ENCODE results near the gene MAP3K6.

Gene MAP3K6

DNA sequence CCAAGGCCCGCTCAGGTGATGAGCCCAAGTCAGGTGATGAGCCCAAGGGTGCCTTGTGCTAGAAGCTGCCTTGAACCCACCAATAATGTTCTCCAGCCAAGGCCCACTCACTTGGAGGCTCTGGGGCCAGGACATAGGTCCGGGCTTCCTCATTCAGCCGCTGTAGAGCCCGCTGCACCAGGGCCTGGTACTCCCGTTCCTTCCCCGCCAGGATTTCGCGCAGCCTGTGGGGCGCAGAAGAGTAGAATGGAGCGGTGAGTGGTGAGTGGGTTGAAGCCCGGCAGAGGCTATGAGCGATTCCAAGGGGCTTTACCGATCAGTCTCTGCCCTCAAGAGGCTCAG lies 10.5 kb downstream of the MAP3K6 start:
- DNase-seq = no peak

DNA sequence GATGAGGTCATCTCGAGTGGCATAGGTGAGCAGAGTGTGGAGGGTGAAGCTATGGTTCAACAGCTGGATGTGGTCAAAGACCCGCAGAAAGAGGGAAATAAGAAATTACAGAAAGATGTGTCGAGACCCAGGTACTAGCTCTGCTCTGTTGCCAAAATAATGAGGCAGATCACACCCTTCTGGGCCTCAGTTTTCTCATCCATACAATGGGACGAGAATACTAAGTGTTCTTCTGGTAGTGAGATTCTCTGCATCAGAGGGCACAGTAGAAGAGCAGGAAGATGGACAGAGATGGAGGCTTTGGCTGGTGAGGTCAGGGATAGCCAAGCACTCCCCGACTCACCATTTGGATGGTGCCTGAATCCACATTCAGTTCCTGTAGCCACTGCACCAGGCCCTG lies 11.1 kb downstream of the MAP3K6 start:
- DNase-seq = no peak

DNA sequence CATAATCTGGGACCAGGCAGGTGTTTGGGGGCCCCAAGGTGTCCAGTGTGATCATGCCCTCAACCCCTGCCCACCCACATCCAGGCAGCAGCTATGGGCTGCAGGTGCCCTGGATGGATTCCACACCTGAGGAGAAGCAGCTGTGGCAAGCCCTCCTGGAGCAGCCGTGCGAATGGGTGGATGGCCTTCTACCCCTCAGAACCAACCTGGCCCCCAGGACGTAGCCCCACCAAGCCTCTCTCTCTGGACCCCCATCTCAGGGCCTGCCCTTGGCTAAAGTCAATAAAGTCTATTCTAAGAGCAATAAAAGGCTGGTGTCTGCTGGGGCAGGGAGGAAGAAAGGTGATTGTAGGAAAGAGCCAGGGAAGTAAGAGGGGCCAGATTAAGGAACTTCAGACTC lies 13.1 kb downstream of the MAP3K6 start:
- DNase-seq = no peak

DNA sequence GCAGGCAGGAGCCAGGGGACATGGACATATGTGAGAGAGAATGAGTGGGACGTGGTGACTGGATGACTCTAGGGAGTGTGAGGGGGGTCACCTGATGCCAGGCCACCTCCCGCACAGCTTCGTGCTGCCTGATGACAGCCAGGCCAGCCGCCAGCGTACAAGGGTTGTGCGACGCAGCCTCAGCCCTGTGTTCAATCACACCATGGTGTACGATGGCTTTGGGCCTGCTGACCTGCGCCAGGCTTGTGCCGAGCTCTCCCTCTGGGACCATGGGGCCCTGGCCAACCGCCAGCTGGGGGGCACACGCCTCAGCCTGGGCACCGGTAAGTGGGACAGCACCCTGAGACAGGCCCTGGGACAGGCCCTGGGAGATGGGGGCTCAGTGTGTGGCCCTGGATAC lies 13.6 kb downstream of the MAP3K6 start:
- DNase-seq = no peak

DNA sequence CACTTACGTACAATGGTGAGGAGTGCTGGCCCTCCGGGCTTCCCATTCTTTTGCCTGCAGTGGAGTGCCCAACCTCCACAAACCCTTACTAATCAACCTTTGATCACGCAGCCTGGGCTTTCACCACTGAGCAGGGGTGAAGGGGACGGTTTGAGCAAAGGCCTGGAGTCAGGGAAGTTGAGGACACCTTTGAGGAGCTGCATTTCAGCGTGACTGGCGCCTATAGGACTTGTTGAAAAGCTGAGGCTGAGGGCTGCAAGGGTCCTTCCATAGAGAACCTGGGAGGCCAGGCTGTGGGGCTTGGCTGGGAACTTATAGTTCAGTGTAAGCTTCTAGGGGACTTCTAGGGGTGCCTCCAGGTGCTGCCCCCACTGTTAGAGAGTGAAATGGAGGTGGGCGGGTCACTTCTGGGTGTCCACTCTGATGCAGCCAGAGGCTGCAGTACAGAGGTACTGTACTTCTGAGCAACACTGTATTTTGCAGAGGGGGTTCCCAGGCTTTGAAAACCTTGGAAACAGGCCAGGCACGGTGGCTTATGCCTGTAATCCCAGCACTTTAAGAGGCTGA lies 15.1 kb downstream of the MAP3K6 start:
- no peak for DNase-seq

DNA sequence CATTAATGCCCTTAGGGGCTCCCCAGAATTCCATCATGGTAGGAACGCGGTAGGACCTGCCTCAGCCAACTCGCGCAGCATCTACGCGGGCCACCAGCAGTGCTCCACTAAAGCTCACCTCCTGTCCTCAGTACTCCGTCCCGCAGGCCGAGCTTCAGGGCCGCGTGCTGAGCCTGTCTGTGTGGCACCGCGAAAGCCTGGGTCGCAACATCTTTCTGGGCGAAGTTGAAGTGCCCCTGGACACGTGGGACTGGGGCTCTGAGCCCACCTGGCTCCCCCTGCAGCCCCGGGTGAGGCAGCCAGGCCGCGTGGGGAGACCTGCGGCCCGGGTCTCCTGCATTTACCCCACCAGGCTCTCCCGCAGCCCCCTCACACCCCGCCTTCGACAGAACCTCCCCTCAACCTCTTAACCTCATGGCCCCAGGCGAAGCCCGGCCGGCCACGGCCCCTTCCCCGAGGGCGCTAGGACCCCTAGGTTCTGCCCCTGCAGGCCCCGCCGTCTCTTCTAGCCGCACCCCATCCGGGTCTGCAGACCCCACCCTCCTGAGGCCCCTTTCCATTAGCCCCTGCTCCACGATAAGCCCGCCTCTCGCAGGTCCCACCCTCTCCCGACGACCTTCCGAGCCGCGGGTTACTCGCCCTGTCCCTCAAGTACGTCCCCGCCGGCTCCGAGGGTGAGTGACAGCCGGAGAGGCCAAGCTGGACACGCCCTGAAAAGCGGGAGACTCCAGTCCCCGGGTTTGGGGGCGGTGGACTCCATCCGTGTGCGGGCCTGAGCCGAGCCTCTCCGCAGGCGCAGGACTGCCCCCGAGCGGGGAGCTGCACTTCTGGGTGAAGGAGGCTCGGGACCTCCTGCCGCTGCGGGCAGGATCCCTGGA lies 15.9 kb downstream of the MAP3K6 start:
- no peak for DNase-seq

DNA sequence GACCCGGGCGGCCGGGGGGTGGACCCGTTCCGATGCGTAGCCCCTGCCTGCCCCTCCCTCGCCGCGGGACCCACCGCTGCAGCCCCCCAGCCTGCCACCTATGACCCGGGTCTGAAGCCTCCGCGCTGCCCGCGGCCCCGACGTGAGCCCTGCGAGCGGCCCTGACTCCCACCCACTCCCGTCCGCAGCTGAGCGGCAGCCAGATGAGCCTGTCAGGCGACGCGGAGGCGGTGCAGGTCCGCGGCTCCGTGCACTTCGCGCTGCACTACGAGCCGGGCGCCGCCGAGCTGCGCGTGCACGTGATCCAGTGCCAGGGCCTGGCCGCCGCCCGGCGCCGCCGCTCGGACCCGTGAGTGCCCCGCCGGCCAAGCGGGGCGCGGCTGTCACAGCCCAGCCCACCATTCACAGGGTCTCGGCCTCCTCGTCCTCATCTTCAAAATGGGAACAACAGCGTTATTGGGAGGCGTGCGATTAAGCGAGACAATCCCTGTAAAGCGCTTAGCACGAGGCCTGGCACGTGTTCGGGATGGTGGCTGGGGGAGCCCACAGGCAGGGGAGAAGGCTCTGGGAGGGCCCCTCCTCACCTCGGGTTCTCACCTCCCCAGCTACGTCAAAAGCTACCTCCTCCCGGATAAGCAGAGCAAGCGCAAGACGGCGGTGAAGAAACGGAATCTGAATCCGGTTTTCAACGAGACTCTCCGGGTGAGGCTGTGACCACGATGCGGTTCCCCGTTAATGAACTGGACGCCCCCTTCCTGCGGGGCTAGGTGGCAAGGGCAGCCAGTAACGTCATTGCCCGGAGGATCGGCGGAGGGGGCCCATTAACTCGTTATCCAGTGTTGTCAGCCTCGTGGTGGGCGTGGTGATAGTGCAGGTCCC lies 16.7 kb downstream of the MAP3K6 start:
- DNase-seq = no peak

DNA sequence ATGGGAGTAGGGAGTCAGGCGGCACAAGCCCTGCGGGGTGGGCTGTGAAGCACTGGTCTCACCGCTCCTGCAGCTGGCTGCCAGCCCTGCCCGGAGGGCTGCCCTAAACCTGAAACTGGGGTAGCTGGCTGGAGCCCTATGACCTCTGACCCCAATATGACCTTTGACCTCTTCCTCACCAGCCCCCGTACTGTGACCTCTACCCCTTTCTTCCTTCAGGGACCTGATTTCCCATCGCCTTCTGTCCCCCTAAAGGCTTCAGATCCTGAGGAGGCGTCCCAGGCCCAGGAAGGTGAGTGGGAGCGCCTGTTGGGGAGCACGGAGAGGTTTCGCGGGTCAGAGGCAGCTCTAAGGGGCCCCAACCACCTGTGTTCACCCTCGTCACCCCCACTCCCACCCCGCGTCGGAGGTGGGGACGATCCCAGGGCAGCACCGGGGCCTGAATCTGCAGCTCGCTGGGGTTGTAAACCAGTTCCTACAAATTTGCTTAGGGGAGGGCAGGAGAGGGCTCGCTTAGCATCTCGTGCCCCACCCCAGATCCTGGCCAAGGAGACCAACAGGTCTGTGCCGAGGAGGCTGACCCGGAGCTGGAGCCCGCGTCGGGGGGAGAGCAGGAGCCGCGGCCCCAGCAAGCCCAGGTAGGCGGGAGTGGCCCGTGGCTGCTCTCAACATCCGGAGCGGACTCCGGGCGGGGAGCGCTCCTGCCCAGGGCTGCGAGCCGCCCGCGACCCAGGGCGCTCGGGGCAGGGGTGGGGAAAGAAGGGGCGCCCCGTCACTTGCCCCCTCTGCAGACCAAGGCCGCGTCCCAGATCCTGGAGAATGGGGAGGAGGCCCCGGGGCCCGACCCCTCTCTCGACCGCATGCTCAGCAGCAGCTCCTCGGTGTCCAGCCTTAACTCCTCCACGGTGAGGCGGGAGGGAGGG lies 17.6 kb downstream of the MAP3K6 start:
- DNase-seq = no peak

DNA sequence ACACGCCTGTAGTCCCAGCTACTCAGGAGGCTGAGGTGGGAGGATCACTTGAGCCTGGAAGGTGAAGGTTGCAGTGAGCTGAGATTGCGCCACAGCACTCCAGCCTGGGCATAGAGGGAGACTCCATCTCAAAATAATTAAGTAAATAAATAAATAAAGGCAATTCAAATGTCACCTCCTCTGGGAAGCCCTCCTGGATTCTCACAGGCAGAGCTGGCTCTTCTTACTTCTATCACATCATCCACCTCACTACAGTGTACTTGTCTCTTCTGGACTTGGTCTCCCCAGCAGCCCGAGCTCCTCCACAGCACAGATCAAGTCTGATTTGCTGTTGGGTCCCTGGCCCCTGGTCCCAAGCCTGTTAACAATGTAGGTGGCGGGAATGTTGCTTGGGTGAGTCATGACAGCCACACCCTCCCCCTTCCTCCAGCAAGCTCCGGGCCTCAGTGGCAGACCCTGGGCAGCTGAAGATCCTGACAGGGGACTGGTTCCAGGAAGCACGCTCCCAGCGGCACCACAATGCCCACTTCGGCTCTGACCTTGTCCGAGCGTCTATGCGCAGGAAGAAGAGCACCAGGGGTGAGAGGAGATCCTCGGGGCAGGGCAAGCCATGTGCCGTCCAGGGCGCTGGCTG lies 19.7 kb downstream of the MAP3K6 start:
- DNase-seq = no peak

DNA sequence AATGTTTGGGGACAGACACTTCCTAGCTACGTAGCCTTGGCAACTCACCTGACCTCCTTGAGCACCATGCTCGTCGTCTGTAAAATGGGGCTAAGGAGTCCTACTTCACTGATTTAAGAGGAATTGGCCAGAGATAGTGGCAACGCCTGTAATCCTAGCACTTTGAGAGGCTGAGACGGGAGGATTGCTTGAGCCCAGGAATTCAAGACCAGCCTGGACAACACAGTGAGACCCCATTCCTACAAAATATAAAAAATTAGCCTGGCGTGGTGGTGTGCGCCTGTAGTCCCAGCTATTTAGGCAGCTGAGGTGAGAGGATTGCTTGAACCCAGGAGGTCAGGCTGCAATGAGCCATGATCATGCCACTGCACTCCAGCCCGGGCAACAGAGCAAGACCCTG lies 20.4 kb downstream of the MAP3K6 start:
- no peak for DNase-seq

DNA sequence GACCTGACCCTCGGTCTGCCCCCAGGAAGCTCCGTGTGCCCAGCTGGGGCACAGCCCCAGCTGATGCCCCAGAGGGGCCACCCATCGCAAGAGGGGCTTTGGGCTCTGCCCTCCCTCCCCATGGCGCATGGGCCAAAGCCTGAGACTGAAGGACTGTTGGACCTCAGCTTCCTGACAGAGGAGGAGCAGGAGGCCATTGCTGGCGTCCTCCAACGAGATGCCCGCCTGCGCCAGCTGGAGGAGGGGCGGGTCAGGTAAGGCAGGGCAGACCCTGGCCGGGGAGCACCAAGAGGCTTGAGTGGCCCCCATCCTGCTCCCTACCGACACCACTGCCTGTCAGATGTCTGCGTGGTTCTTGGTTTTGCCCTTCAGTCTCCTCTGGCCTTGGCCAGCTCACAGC lies 21.5 kb downstream of the MAP3K6 start:
- no peak for DNase-seq

DNA sequence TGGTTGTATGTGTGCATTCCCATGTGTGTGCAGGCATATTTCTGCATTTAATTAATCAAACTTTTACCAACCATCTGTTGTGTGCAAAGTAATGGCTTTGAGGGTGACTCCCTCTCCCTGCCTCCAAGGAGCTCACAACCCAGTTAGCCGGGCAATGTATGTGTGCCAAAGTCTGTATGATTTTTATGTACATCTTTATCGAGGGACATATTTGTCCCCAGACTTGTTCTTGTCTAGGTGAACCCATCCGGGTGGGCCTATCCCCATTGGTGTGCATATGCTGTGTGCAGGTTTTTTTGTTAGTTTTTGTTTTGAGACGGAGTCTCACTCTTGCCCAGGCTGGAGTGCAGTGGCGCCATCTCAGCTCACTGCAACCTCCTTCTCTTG lies 23.1 kb downstream of the MAP3K6 start:
- no peak for DNase-seq

DNA sequence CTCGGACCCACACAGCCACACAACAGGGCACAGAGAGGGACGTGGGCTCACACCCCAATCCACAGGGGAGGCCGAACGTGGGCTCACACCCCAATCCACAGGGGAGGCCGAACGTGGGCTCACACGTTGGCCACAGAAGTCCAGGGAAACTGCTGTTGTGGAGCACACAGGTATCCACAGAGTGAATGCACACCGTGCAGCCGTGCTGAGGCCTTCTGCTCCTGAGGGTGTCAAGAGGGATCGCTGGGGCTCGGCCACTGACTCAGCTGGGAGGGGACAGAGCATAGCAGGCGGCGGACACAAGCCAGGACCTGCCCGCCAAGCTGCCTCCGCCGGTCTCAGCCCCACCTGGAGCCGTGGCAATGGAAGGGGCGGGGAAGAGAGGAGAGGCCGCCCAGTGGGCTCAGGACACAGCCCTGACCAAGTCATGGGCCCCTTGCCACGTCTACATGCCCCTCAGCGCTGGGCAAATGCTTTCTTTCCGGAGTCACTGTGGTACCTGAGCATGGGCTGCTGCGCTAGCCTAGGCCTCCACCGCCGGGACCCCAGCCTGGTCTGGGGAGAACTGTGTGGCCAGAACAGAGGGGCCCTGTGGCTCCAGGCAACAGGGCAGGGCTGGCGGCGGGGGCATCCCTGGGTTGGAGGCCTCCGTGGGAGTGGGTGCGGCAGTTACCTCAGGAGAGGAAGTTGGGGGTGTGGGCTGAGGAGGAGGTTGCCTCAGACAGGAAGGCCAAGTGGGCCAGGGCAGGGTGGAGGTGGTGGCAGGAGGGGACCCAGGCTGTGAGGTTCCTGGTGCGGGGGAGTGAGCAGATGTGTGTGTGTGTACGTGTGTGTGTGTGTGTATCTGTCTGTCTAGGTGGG lies 23.8 kb downstream of the MAP3K6 start:
- DNase-seq = peak; percentile 66

DNA sequence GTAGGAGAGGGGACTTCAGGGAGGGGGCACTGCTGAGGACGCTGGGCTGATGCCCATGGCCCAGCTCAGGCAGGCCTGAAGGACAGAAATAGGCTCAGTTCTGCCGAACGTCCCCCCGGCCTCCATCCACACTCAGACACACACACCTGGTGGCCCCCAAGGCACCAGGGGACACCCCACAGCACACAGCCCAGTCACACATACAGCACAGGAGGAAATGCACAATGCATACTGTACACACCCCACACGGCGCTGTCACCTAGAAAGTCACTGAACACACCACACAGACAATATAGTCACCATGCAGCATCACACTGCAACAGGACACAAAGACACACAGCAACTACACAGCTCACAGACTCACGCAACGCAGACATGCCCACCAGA lies 24.4 kb downstream of the MAP3K6 start:
- DNase-seq = peak; percentile 12

DNA sequence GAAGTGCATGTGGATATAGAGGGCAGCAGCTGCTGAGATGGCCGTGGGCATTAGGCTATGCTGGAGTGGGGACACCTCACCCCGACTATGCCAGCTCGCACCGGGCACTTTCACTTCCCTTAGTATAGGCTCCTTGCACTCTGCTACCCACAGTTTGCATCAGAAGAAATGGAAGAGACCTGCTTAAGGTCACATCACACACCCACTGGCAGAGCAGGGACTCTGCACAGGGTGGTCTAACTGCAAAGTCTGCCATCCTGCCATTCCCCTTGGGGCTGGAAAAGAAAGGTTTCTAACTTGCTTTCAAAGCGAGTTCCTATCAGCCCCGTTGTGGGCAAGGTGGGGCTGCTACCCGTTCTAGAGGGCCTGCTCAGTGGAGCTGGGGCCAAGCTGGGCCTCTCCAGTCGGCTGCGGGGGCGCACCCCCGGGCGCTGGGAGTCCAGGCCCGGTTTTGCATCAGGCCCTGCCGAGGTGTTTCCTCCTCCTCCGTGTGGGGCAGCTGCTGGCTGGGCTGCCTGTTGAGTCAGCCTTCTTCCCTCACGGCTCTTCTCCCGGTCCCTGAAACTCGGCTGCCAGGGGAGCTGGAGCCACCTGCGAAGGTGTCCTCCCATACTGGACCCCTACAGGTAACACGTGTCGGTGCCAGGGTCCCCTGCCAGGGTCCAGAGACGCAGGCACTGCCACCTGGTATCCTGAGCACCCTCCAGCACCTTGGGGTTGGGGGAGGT lies 25.1 kb downstream of the MAP3K6 start, which contains the start of gene SYTL1:
SYTL1 (plus strand) TSS at position 498 of the 728 bp plus-strand sequence. CDS start 3,313 bp downstream, outside the sequence.
- DNase-seq = peak; percentile 62

DNA sequence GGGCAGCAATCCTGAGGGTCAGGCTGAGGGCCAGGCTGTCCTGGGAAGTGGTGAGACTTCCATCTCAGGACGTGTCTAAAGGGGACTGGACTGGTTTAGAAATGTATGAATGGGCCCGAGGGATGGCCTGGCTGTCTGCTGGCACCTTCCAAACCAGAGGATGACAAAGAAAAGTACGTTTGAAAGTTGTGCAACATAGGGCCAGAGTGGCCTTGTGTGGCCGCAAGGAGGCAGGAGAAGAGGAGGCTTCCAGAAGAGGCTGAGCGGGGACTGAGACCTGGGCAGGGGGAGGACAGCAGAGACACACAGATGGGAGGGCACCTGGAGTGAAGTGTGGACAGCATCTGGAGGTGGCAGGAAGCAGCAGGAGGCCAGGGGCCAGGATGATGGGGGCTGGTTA lies 27.5 kb downstream of the MAP3K6 start:
- no peak for DNase-seq

DNA sequence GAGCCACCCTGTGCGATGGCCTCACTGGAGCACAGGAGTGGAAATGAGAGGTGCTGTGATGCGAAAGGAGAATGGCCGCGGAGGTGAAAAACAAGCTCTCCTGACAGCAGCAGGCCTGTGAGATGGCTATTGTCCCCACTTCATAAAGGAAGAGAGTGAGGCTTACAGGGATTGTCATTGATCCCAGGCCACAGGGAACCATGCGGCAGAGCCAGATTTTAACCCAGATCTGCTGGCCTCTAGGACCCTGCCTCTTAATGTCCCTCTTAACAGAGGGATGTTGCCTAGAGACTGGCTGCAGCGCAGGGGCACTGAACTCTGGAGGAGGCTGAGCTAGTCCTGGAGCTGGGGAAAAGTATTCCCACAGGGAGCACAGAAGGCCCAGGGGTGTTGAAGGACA lies 28.0 kb downstream of the MAP3K6 start:
- DNase-seq = no peak

DNA sequence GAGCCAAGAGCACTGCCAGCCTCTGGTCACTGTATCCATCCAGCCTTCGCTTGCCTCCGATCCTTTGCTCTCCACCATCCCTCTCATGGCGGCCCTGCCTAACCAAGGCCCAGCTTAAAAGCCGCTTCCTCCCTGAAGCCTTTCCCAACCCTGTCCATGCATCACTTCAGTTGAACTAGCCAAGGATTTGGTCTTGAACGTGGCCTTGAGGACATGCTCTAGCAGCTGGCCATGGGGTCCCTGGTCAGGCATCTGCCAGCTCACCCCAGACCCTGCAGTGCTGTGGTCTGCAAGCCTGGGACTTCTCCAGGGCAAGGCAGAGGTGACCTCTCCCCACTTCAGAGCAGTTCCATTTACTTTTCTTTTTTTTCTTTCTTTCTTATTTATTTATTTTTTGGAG lies 30.0 kb downstream of the MAP3K6 start:
- no peak for DNase-seq

DNA sequence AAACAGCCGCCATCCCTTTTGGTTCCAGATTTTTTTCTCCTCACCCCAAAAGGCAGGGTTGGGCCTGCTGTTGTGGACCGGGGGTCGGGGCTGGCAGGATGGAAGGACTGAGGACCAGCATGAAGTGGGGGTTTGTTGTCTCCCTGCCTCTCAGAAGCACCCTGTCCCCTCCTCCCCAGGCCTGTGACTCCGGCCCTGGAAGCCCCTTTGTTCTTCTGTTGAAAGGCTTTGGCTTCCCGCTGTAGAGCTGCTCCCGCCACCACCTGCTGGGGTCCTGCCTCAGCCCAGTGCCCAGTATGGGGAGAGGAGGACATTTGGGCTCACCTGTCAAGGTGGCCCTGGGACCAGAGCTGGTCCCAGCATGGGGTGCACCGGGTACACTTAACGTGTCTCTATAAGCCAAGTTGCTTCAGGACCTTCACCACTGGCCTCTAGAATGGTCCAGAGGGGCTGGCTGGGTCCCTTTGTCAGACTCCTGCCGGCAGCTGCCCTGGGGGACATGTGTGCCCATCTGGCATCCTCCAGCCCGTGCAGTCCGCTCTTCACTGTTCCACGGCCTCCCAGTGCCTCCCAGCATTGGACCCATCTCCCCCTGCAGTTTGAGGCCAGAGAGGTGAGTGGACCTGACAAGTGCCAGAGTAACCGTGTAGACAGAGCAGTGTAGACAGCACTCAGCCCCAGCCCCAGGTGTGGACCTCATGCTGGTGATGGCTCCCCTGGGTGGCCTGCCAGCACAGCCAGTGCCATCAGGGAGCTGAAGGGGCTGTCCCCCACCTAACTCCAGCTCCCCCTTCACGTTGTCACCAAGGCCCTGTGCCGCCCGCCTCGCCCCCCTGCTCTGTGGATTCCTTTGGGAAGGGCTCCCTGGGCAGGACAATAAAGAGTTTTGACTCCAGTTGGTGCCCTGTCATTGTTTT lies 31.0 kb downstream of the MAP3K6 start:
- no peak for DNase-seq
